Right kidney (tissue), 1 donor: ENCODE data around the gene FAM20C.

Experiments
- DNase-seq: peaks from one replicate; pipeline ENCODE4 v3.0.0-alpha.2; 2016

The FAM20C gene

GRCh38 chr7:305410-306151, 113.2 kb downstream of the FAM20C start:
- DNase-seq = no peak

- no peak for DNase-seq
Observed at GRCh38 chr7:307970-308369, 115.6 kb downstream of the FAM20C start.

- no peak for DNase-seq
Observed at GRCh38 chr7:309586-310228, 117.3 kb downstream of the FAM20C start.
